GM19023 (cell line): ENCODE data around the gene MECP2.

ENCODE experiments used
- ATAC-seq: cut with Tn5 transposase; IDR thresholded peaks from one replicate; pipeline ENCODE4 v1.9.1; 2021; ENCODE audit warnings: mild to moderate bottlenecking, moderate library complexity; ENCODE audit not compliant: unreplicated experiment

Gene MECP2

GRCh38 chrX:154064637-154065435 is 32.7 kb downstream of the MECP2 start:
- no peak for ATAC-seq

GRCh38 chrX:154063234-154063633 is 34.3 kb downstream of the MECP2 start:
- no peak for ATAC-seq

GRCh38 chrX:154061801-154062200 is 35.7 kb downstream of the MECP2 start:
- ATAC-seq, result no peak

- no peak for ATAC-seq
These were observed 37.7 kb downstream of the MECP2 start for GRCh38 chrX:154059729-154060245.

- no peak for ATAC-seq
These were observed 38.3 kb downstream of the MECP2 start for GRCh38 chrX:154059231-154059630.

- ATAC-seq, result no peak
These were observed 39.1 kb downstream of the MECP2 start for GRCh38 chrX:154058214-154058997.

GRCh38 chrX:154057791-154058190 is 39.7 kb downstream of the MECP2 start:
- no peak for ATAC-seq

GRCh38 chrX:154056770-154057241 is 40.7 kb downstream of the MECP2 start:
- no peak for ATAC-seq

GRCh38 chrX:154051201-154051810 is 46.2 kb downstream of the MECP2 start:
- no peak for ATAC-seq

GRCh38 chrX:154050113-154050495 is 47.4 kb downstream of the MECP2 start:
- ATAC-seq, result no peak

- no peak for ATAC-seq
These were observed 48.1 kb downstream of the MECP2 start for GRCh38 chrX:154049209-154050112.

GRCh38 chrX:154048398-154048797 is 49.1 kb downstream of the MECP2 start:
- no peak for ATAC-seq

GRCh38 chrX:154046940-154047610 is 50.4 kb downstream of the MECP2 start:
- ATAC-seq, result no peak

GRCh38 chrX:154046031-154046781 is 51.3 kb downstream of the MECP2 start:
- ATAC-seq, result no peak

GRCh38 chrX:154044091-154044490 is 53.4 kb downstream of the MECP2 start:
- no peak for ATAC-seq

GRCh38 chrX:154043003-154043763 is 54.3 kb downstream of the MECP2 start:
- no peak for ATAC-seq

GRCh38 chrX:154040863-154041262 is 56.7 kb downstream of the MECP2 start:
- no peak for ATAC-seq

GRCh38 chrX:154040307-154040756 is 57.2 kb downstream of the MECP2 start:
- no peak for ATAC-seq
